Adrenal gland (tissue), 12 donors: ENCODE measurements around the gene TNFRSF6B. TPM values are rescaled to one million over a fixed set of nuclear protein-coding genes. Genes with fewer than 3 reads are reported as not detected.

Experiments used
- DNase-seq, 7 donors: peaks; one replicate each; pipeline ENCODE4 v3.0.0-alpha.2; 2019 to 2020
- H3K27ac ChIP-seq, 5 donors: fragments of 200-600 bp; sonication (generic) in 4 of 5; 1 replicate in 3 of 5; 2 replicates in 2 of 5; pipeline versions ENCODE4 v1.5.1 to v1.8.0; 2016 to 2020; ENCODE audit warnings: mild to moderate bottlenecking in 1 of 5
- H3K27me3 ChIP-seq: fragments of 200-600 bp; 2 replicates; pipeline ENCODE4 v1.8.0; 2021
- H3K36me3 ChIP-seq, 2 donors: fragments of 200-600 bp; replicated peaks in 1 of 2; 1 replicate in 1 of 2; 2 replicates in 1 of 2; pipeline versions ENCODE4 v1.5.1 to v1.8.0; 2018 to 2022
- H3K4me1 ChIP-seq, 2 donors: fragments of 200-600 bp; replicated peaks in 1 of 2; 1 replicate in 1 of 2; 2 replicates in 1 of 2; pipeline versions ENCODE4 v1.5.1 to v1.8.0; 2018 to 2021
- H3K4me3 ChIP-seq, 4 donors: fragments of 200-600 bp; sonication (generic) in 3 of 4; one replicate each; pipeline ENCODE4 v1.5.1; 2016 to 2018
- H3K9me3 ChIP-seq, 3 donors: fragments of 200-600 bp; sonication (generic) in 1 of 3; replicated peaks in 1 of 3; 1 replicate in 2 of 3; 2 replicates in 1 of 3; pipeline versions ENCODE4 v1.5.1 to v1.8.0; 2016 to 2021
- CTCF ChIP-seq, 6 experiments: fragments of 450-650 bp in 4 of 6; fragments of 200-600 bp in 2 of 6; sonication (generic) in 1 of 6; IDR thresholded peaks; 1 replicate in 5 of 6; 2 replicates in 1 of 6; pipeline versions ENCODE4 v1.5.1 to v1.8.0; 2016 to 2021; ENCODE audit warnings: antibody characterized with exemption in 6 of 6, mild to moderate bottlenecking in 2 of 6, moderate library complexity in 1 of 6
- POLR2A ChIP-seq, 2 donors: fragments of 450-650 bp; IDR thresholded peaks; one replicate each; pipeline ENCODE4 v1.6.1; 2017; ENCODE audit warnings: antibody characterized with exemption in 2 of 2, mild to moderate bottlenecking in 2 of 2, moderate library complexity in 1 of 2
- WGBS, 4 donors: extraction: QIAGEN DNeasy Blood & Tissue Kit in 2 of 4; methylation state at CpG; one replicate each; pipeline versions ENCODE4 v1.1.5 to v1.1.7; 2013 to 2017; 5-methylcytosine and 5-hydroxymethylcytosine counted together
- intact Hi-C, 2 donors: fragments of 100-400 bp; cut with DNase I; formaldehyde crosslinking; loops; one replicate each; pipeline versions ENCODE4 v1.14.1 to v1.15.0; 2022 to 2023
- polyA plus RNA-seq, 3 donors: library from polyadenylated mRNA; stranded (reverse); fragments of 200-250 nt in 2 of 3; fragments of 350-450 nt in 1 of 3; fragmentation: Illumina TruSeq in 1 of 3; extraction: RNeasy Lipid Tissue Mini Kit (QIAGEN cat#74804) in 1 of 3; gene quantifications; one replicate each; pipeline ENCODE4 v1.2.3, GENCODE V29; 2013 to 2014
- total RNA-seq, 9 donors: library from RNA; depleted of rRNA in 4 of 9; stranded (reverse); fragments of >200 nt in 4 of 9; fragments of 120-200 nt in 1 of 9; fragmentation: NEBNext Ultra II Directional in 1 of 9; extraction: Animal tissue kit (Norgen Biotek cat#: 25700) in 1 of 9; gene quantifications; one replicate each; pipeline versions ENCODE4 v1.1.0 to v1.2.4, GENCODE V29; 2013 to 2023
- donor health status: healthy with polysubstance abuse.
- donor health status: Bipolar disorder and iron deficiency.
- donor health status: DM: yes; HTN: yes; CAD: no.
- donor health status: DM: no; HTN: no; CAD: no.
- donor health status: DM: no; HTN: no; CAD: no.
- donor health status: DM: yes; HTN: yes; CAD: no.

Gene TNFRSF6B
- total and polyA plus RNA-seq, 12 donors, result 0.78 to 43.3 (median 3.2) TPM; not detected in 3

GRCh38 chr20:63732118-63733095 lies 36.0 kb downstream of the TNFRSF6B start:
- Histone ChIP-seq H3K36me3 (peaks cover 0 to 24% of the 10 kb centered on the region in 2 donors), H3K27ac (no peak overlapping the region), H3K4me3 (no peak overlapping the region), H3K4me1 (peaks cover 16 to 18% of the 10 kb centered on the region in 2 donors), H3K9me3 (no peaks in the 10 kb centered on the region), H3K27me3 (no peaks in the 10 kb centered on the region)
- intact Hi-C loops, result no loop called here
- DNase-seq, result no peak
- TF ChIP-seq POLR2A (IDR thresholded peaks at IDR 0.05) (no peak), CTCF (IDR thresholded peaks at IDR 0.05) (no peak)
- WGBS, 4 donors, result 85 to 88% (median 86%) methylated on average over 37 to 38 of the region's 38 CpGs

DNA sequence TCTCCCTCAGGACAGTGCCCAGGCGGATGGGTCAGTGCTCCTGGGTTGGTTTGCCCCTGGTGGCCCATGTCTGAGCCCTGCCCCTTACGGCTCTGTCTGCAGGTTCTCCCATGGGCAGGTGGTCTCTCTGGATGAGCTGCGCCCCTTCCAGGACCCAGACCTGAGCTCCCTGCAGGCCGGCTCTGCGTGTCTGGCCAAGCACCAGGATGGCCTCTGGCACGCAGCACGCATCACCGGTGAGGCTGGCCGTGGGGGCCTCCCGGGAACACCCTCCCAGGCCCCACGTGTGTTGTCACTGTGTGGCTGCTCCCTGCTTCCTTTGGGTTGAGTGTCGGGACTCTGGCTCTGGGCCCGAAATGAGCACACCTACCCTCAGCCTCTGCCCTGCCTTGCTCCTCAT lies 36.7 kb downstream of the TNFRSF6B start:
- Histone ChIP-seq H3K4me3 (no peak overlapping the region), H3K27ac (no peak overlapping the region), H3K4me1 (peaks cover 19 to 20% of the 10 kb centered on the region in 2 donors), H3K36me3 (peaks cover 0 to 24% of the 10 kb centered on the region in 2 donors), H3K27me3 (no peaks in the 10 kb centered on the region), H3K9me3 (no peaks in the 10 kb centered on the region)
- intact Hi-C loops, result no loop called here
- TF ChIP-seq POLR2A (IDR thresholded peaks at IDR 0.05) (no peak), CTCF (IDR thresholded peaks at IDR 0.05) (no peak)
- WGBS, 4 donors, result 73 to 94% (median 90%) methylated on average over 2 to 13 of the region's 13 CpGs
- DNase-seq, result no peak

GRCh38 chr20:63733579-63734081 lies 37.2 kb downstream of the TNFRSF6B start:
- Histone ChIP-seq H3K36me3 (peaks cover 0 to 24% of the 10 kb centered on the region in 2 donors), H3K27ac (no peak overlapping the region), H3K4me1 (peaks cover 19 to 20% of the 10 kb centered on the region in 2 donors), H3K4me3 (no peak overlapping the region), H3K9me3 (no peaks in the 10 kb centered on the region), H3K27me3 (no peaks in the 10 kb centered on the region)
- WGBS, 4 donors, result 89 to 94% (median 93%) methylated on average over 8 to 18 of the region's 18 CpGs
- DNase-seq, result peak in 1 of 7 donors; percentile 27
- no peak for TF ChIP-seq POLR2A (IDR thresholded peaks at IDR 0.05)
- TF ChIP-seq CTCF (IDR thresholded peaks at IDR 0.05), result no peak
- intact Hi-C loops, result no loop called here

- DNase-seq, result peak in 1 of 7 donors; percentile 21
- Histone ChIP-seq H3K27ac (no peak overlapping the region), H3K27me3 (no peaks in the 10 kb centered on the region), H3K4me1 (peaks cover 23 to 26% of the 10 kb centered on the region in 2 donors), H3K9me3 (no peaks in the 10 kb centered on the region), H3K36me3 (peaks cover 0 to 24% of the 10 kb centered on the region in 2 donors), H3K4me3 (no peak overlapping the region)
- WGBS, 4 donors, result 92 to 100% (median 93%) methylated on average over 6 to 25 of the region's 25 CpGs
- intact Hi-C loops, result no loop called here
- TF ChIP-seq POLR2A (IDR thresholded peaks at IDR 0.05), result no peak
- TF ChIP-seq CTCF (IDR thresholded peaks at IDR 0.05), result no peak
These were observed 37.9 kb downstream of the TNFRSF6B start for GRCh38 chr20:63734111-63734945.
